HG02678 (cell line): ENCODE measurements around the gene FADS3.

Experiments used
- ATAC-seq: cut with Tn5 transposase; IDR thresholded peaks from one replicate; pipeline ENCODE4 v1.9.1; 2021; ENCODE audit warnings: mild to moderate bottlenecking, moderate library complexity; ENCODE audit not compliant: unreplicated experiment

The FADS3 gene

DNA sequence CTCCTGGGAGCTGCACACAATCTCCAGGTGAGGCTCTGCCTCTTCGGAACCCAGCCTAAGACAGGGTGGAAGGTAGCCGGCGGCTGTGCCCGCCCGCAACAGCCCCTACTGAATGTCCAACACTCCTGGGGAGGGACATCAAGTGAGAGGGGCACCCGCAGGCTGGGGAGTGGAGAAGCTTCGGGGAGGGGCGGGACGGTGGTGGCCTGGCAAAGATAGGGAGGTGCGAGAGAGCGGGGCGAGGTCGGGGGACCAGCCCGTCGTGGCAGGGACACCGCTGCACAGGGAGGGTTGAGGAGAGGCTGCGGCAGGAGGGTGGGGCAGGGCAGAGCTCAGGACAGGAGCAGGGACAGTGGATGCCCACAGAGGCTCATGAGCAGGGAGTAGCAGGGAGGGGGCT is 8.9 kb upstream of the FADS3 start:
- ATAC-seq = no peak

GRCh38 chr11:61899146-61899841 is 7.9 kb upstream of the FADS3 start:
- peak; percentile 80 for ATAC-seq

DNA sequence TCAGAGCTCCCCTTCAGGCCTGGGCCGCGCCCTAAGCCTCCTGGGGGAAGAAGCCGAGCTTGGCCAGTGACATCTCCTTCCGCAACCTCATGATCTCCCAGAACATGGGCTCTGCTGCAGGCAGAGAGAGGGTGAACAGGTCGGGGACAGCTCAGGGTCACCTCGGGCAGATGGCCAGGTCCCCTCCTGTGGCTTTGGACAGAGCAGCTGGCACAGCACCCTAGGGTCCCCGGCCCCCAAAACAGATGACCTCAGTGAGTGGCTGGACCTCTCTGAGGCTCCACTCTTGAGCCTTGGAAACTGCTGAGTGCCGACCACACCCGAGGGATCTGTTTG is 6.9 kb upstream of the FADS3 start:
- ATAC-seq = no peak

GRCh38 chr11:61897387-61898246 is 6.3 kb upstream of the FADS3 start:
- ATAC-seq = no peak

DNA sequence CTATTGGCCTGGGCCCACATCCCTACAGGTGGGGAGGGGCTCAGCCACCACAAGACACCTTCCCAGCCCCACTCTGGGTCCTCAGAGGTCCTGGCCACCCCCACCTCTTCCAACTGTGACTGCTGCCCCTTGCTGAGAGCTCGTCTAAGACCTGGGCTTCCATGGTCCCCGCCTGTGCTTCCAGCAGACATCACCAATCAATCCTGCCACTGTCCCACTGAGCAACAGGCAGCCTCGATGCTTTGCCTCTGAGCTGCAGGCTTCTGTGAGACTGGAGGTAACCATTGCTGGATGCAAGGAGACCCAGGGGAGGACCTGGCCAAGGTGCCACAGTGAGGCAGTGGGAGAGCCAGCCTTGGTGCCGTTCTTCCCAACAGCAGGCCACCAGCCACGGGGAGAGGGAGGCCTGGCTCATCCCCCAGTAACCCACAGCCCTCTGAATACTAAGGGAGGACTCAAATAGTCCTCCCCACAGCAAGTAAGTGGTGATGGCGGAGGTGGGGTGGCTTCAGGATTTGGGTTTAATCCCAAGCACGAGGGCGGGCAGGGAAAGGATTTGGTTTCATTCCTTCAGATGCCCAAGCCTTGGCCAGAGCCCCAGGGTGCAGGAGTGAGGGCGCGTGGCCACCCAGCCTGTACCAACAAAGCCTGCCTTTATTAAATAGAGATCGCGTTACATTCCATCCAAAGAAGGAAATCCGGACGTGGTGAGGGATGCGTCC is 5.5 kb upstream of the FADS3 start:
- no peak for ATAC-seq

DNA sequence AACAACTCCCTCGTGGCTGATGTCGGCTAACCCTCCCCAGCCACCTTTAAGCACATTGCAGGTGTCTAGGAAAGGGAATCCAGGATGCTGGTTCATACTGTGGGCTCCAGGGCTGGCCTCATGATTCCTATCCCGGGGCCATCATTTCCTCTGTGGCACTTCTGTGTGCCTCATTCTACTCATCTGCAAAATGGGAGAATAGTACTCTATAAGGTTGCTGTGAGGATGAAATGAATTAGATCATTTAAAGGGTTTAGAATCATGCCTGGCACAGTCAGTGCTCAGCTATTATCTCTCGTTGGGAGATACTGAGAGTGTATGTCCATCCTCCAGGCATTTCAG is 4.3 kb upstream of the FADS3 start:
- no peak for ATAC-seq

DNA sequence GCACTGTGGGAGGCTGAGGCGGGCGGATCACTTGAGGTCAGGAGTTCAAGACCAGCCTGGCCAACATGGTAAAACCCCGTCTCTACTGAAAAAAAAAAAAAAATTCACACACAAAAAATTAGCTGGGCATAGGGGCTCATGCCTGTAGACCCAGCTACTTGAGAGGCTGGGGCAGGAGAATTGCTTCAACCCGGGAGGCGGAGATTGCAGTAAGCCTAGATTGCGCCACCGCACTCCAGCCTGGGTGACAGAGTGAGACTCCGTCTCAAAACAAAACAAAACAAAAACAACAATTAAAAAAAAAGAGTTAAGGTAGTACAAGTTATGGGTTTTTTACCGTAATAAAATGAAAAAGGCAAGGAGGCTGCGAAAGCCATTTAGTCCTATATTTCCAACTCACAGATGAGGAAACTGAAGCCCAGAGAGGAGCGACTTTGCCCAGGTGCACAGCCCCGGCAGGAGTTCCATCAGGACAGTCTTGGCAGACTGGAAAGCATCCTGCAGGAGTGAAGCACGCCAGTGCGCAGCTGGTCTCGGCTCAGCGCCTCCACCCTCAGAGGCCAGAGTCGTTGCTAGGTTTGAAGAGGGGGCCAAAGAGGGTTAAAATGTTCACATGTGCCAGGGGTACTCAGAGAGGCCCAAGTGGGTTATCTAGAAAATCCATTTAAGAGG is 3.8 kb upstream of the FADS3 start:
- no peak for ATAC-seq

DNA sequence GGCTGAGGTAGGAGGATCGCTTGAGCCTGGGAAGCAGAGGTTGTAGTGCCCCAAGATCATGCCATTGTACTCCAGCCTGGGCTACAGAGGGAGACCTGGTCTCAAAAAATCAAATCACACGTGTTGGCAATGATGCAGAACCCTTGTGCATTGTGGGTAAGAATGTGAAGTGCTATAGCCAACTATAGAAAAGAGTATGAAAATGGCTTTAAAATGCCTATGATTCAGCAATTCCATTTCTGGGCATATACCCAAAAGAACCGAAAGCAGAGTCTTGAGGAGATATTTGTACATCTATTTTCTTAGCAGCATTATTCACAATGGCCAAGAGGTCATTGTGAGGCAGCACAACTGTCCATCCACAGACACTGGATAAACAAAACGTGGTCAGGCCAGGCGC is 2.6 kb upstream of the FADS3 start:
- ATAC-seq = no peak

DNA sequence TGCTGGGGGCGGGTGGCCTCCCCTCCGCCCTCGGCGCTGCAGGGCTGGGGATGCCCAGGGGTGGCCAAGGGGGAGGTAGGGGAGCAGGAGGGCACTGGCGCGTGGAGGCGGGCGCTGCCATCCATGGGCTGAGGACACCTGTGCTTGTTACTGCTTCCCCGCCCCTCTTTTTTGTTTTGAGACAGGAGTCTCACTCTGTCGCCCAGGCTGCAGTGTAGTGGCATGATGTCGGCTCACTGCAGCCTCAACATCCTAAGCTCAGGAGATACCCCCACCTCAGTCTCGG is 683 bp upstream of the FADS3 start:
- peak; percentile 40 for ATAC-seq

DNA sequence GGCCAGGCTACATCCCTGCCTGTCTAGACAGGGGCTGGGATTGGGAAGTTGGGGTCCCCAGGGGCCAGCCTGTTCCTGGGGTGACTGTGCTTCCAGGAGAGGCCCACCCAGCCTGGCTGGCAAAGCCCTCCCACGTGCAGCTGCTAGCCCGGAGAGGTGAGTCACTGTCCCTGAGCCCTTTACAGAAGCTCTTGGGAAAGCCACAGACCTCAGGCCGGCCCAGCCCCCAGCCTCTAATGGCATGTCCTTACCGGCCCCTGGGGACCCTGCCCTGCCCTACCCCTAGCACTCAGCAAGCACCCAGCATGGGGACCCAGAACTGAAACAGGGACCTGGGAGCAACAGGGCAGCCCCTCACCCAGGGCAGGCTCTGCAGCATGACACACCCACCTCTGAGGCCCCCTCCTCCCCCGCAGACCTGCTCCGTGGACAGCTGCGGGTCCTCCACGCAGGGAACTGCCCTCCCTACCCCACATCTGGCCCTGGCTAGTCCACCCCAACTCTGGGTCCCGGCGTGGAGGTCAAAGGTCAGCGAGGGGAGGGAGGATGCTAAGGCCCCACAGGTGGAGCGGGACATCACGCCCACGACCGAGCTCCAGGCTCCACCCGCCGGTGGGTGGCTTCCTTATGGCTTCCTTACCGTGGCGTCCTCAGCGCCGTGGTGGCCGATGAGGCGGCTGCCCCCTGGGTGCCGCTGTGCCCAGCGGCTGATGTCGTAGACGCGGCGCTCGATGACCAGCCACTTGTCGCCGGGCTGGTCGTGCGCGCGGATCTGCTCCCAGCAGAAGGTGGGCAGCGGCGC is 615 bp downstream of the FADS3 start:
- peak; percentile 17 for ATAC-seq

GRCh38 chr11:61889831-61890230 is 1.5 kb downstream of the FADS3 start:
- no peak for ATAC-seq

GRCh38 chr11:61888590-61888989 is 2.8 kb downstream of the FADS3 start:
- ATAC-seq = no peak

GRCh38 chr11:61887839-61888494 is 3.4 kb downstream of the FADS3 start:
- ATAC-seq = no peak

DNA sequence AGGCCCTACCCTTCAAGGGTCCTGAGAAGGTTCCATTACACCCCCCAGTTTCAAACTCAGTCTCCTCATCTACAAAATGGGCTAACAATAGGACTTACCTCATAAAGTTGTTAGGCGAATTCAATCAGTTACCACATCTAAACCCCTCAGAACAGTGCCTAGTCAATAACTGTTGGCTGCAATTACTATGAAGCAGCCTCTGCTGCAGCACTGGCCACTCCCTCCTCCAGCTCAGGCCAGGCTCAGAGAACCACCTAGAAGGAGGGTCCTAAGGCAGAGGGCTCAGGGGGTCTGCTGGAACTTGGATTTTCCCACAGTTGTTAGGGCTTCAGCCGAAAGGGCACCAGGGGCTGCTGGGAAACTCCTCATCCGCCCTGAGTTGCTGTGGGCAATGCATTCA is 4.7 kb downstream of the FADS3 start:
- no peak for ATAC-seq

DNA sequence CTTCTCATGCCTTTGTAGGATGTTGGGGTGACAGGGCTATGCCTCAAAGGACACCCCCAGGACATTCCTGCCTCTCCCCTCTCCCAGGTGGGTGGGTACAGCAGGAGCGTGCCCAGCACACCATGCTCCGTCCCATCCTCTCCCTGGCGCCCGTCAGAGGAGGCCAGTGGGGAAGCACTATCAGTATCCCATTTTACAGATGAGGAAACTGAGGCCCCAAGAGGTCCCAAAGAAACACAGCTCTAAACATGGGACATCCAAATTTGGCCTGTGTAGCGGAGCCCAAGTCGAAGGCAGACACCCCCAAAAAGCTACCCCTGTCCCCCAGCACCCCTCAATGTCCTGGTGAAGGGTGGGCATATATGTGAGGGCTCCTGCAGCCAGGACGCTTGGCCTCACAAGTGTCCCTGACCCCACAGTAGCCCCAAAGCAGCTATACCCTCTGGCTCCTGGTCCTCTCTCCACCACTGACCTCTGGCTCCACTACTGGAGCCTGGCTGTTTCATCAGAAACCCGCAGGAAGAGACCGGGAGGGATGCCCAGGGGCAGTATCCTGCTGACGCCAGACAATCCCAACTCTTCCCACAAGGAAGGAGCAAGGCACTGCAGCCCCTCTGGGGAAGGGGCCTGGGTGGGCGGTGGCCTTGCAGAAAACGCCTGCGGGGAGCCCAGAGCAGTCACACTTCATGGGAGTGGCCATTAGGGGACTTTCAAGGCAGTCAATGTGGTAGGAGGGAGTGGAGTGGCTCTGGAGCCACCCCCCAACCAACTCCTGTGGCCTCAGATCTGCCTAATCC is 5.4 kb downstream of the FADS3 start:
- no peak for ATAC-seq

GRCh38 chr11:61885166-61885778 is 6.1 kb downstream of the FADS3 start:
- ATAC-seq = no peak

- ATAC-seq = no peak
Observed at GRCh38 chr11:61883947-61884346, 7.4 kb downstream of the FADS3 start.

DNA sequence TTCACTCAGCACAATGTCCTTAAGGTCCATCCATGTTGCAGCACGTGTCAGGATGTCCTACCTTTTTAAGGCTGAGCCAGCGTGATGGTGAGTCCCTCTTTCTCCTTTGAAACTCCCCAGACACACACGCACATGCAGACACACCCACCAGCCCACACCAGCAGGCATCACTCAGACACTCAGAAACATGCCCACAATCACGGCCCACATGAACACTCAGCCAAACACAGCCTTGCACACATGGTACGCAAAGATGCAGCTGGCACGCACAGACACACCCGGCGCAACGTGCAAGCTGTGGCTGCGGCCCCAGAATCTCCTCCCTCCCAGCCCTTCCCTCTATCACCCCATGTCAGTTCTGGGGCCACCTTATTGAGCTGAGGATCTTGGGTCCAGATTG is 8.0 kb downstream of the FADS3 start:
- no peak for ATAC-seq

GRCh38 chr11:61882879-61883278 is 8.5 kb downstream of the FADS3 start:
- ATAC-seq = no peak
